GM12891 (cell line): ENCODE results near the gene PIK3R5.

ENCODE experiments used
- PAX5 ChIP-seq: IDR thresholded peaks from 2 replicates; pipeline ENCODE4 v1.6.1; 2011; ENCODE audit warnings: low read length, moderate library complexity, mild to moderate bottlenecking; ENCODE audit not compliant: insufficient read depth, severe bottlenecking
- POLR2A ChIP-seq: IDR thresholded peaks from 2 replicates; pipeline ENCODE4 v1.6.1; 2011; ENCODE audit warnings: low read depth, low read length, control low read depth
- POLR2AphosphoS5 ChIP-seq: IDR thresholded peaks from 2 replicates; pipeline ENCODE4 v1.6.1; 2011; ENCODE audit warnings: low read depth, low read length, control low read depth
- SPI1 ChIP-seq: IDR thresholded peaks from 2 replicates; pipeline ENCODE4 v1.6.1; 2011; ENCODE audit warnings: low read depth, low read length, control low read depth
- TAF1 ChIP-seq: IDR thresholded peaks from 2 replicates; pipeline ENCODE4 v1.6.1; 2011; ENCODE audit warnings: low read depth, low read length, control low read depth

GRCh38 chr17:8893621-8894201, 71.8 kb downstream of the PIK3R5 start:
- TF ChIP-seq POLR2A (no peak), PAX5 (no peak), TAF1 (no peak), POLR2AphosphoS5 (no peak), SPI1 (no peak)
